ENCODE data around the gene MRPL45. TPM values are rescaled to one million over a fixed set of nuclear protein-coding genes. Genes with fewer than 3 reads are reported as not detected.

The MRPL45 gene
- total RNA-seq, 2 donors from 2014 or later, result 22.6 to 24.2 TPM

GRCh38 chr17:38341035-38341721 is 44.2 kb downstream of the MRPL45 start:
- DNase-seq (peak; percentile 73), ATAC-seq (peak; percentile 67 to 70)
- intact Hi-C loops (cut with DNase I), result loop anchor here in 1 of 2 donors (10.0 kb wide), 1 partner anchor 144 kb away; no protein-coding TSS in a partner anchor

- intact Hi-C loops (cut with DNase I), result loop anchor here in 1 of 2 donors (10.0 kb wide), 1 partner anchor 142 kb away; no protein-coding TSS in a partner anchor
- DNase-seq (no peak), ATAC-seq (no peak)
Observed at GRCh38 chr17:38342886-38343607, 46.1 kb downstream of the MRPL45 start.

- DNase-seq (no peak), ATAC-seq (no peak)
- intact Hi-C loops (cut with DNase I), result loop anchor here in 1 of 2 donors (10.0 kb wide), 1 partner anchor 141 kb away; no protein-coding TSS in a partner anchor
Observed at GRCh38 chr17:38343608-38344419, 46.8 kb downstream of the MRPL45 start, which contains the start of gene GPR179. GPR179 (minus strand) TSS chr17:38343956; CDS start chr17:38343789, 167 bp downstream.

- ATAC-seq (no peak), DNase-seq (no peak)
- intact Hi-C loops (cut with DNase I), result loop anchor here in 1 of 2 donors (10.0 kb wide), 1 partner anchor 140 kb away; no protein-coding TSS in a partner anchor
Observed at GRCh38 chr17:38344420-38344745, 47.4 kb downstream of the MRPL45 start.

GRCh38 chr17:38345743-38346142 is 48.8 kb downstream of the MRPL45 start:
- DNase-seq, result no peak
- intact Hi-C loops (cut with DNase I), result loop anchor here (5.0 to 10.0 kb wide), 2 partner anchors 72 to 139 kb away; no protein-coding TSS in a partner anchor
- ATAC-seq, result no peak

- ATAC-seq (peak; percentile 39 to 44), DNase-seq (peak; percentile 82)
- intact Hi-C loops (cut with DNase I), result loop anchor here (5.0 to 10.0 kb wide), 2 partner anchors 68 to 136 kb away; no protein-coding TSS in a partner anchor
Observed at GRCh38 chr17:38349097-38349730, 52.2 kb downstream of the MRPL45 start.

- intact Hi-C loops (cut with DNase I), result loop anchor here in 1 of 2 donors (2.0 kb wide), 1 partner anchor 69 kb away; no protein-coding TSS in a partner anchor
Observed at GRCh38 chr17:38350035-38350434, 53.1 kb downstream of the MRPL45 start.

GRCh38 chr17:38351412-38352222 is 54.6 kb downstream of the MRPL45 start, which contains the start of gene SOCS7:
SOCS7 (plus strand) TSS chr17:38351844; CDS start chr17:38352053, 209 bp downstream.
- intact Hi-C loops (cut with DNase I), result loop anchor here in 1 of 2 donors (2.0 kb wide), 1 partner anchor 67 kb away; no protein-coding TSS in a partner anchor
- ATAC-seq (peak; percentile 96 to 97), DNase-seq (peak; percentile 96)

More at GRCh38 chr17:38350035-38350434, 53.1 kb downstream of the MRPL45 start:
- ATAC-seq (no peak), DNase-seq (no peak)

GRCh38 chr17:38352245-38353085 is 55.5 kb downstream of the MRPL45 start:
- intact Hi-C loops (cut with DNase I), result no loop called here
- DNase-seq (peak; percentile 36), ATAC-seq (peak; percentile 15 to 16)

GRCh38 chr17:38353086-38353604 is 56.2 kb downstream of the MRPL45 start:
- intact Hi-C loops (cut with DNase I), result no loop called here
- DNase-seq (no peak), ATAC-seq (no peak)

- DNase-seq (no peak), ATAC-seq (no peak)
- intact Hi-C loops (cut with DNase I), result no loop called here
Observed at GRCh38 chr17:38353668-38354067, 56.7 kb downstream of the MRPL45 start.

- no peak for ATAC-seq
- intact Hi-C loops (cut with DNase I), result no loop called here
- DNase-seq, result no peak
Observed at GRCh38 chr17:38354466-38354865, 57.5 kb downstream of the MRPL45 start.

GRCh38 chr17:38355251-38355650 is 58.3 kb downstream of the MRPL45 start:
- intact Hi-C loops (cut with DNase I), result no loop called here
- DNase-seq (no peak), ATAC-seq (no peak)

- ATAC-seq (peak in 1 of 2 donors; percentile 45), DNase-seq (no peak)
- intact Hi-C loops (cut with DNase I), result no loop called here
Observed at GRCh38 chr17:38357486-38358123, 60.6 kb downstream of the MRPL45 start.

- intact Hi-C loops (cut with DNase I), result no loop called here
- DNase-seq (no peak), ATAC-seq (no peak)
Observed at GRCh38 chr17:38358586-38359513, 61.9 kb downstream of the MRPL45 start.

Measured in left cardiac atrium (tissue), 4 donors.